Heart right ventricle (tissue), 16 donors: ENCODE measurements around the gene FMNL3. TPM values are rescaled to one million over a fixed set of nuclear protein-coding genes. Genes with fewer than 3 reads are reported as not detected.

Source experiments
- ATAC-seq, 8 donors: fragments of 200-7000 bp; cut with Tn5 transposase; one replicate each; pipeline ENCODE4 v1.9.1; 2020; ENCODE audit warnings: mild to moderate bottlenecking in 8 of 8, moderate library complexity in 8 of 8, moderate number of reproducible peaks in 1 of 8
- DNase-seq, 2 donors: peaks; one replicate each; pipeline ENCODE4 v3.0.0-alpha.2; 2020
- H3K27ac ChIP-seq, 10 donors: fragments of 200-600 bp; sonication (generic) in 2 of 10; one replicate each; pipeline versions ENCODE4 v1.5.0 to v1.8.0; 2020 to 2022; ENCODE audit warnings: mild to moderate bottlenecking in 3 of 10
- H3K27me3 ChIP-seq, 7 donors: fragments of 200-600 bp; one replicate each; pipeline ENCODE4 v1.8.0; 2021 to 2022; ENCODE audit warnings: mild to moderate bottlenecking in 2 of 7
- H3K36me3 ChIP-seq, 9 donors: fragments of 200-600 bp; sonication (generic) in 1 of 9; one replicate each; pipeline versions ENCODE4 v1.5.0 to v1.8.0; 2020 to 2022; ENCODE audit warnings: mild to moderate bottlenecking in 2 of 9
- H3K4me1 ChIP-seq, 9 donors: fragments of 200-600 bp; sonication (generic) in 1 of 9; one replicate each; pipeline versions ENCODE4 v1.5.0 to v1.8.0; 2020 to 2022; ENCODE audit warnings: mild to moderate bottlenecking in 4 of 9
- H3K4me3 ChIP-seq, 10 donors: fragments of 200-600 bp; sonication (generic) in 2 of 10; one replicate each; pipeline versions ENCODE4 v1.5.0 to v1.8.0; 2020 to 2022; ENCODE audit warnings: mild to moderate bottlenecking in 7 of 10, moderate library complexity in 2 of 10
- H3K9me3 ChIP-seq, 11 donors: fragments of 200-600 bp in 10 of 11; sonication (generic) in 2 of 11; one replicate each; pipeline versions ENCODE4 v1.5.0 to v1.8.0; 2013 to 2022; ENCODE audit warnings: mild to moderate bottlenecking in 2 of 11, control low read depth in 1 of 11, moderate library complexity in 1 of 11
- WGBS, 2 donors: extraction: QIAGEN DNeasy Blood & Tissue Kit; methylation state at CpG; one replicate each; pipeline ENCODE4 v1.1.7; 2013; ENCODE audit warnings: inconsistent platforms in 1 of 2; 5-methylcytosine and 5-hydroxymethylcytosine counted together
- intact Hi-C, 10 donors: fragments of 100-400 bp; cut with DNase I; formaldehyde crosslinking; loops; one replicate each; pipeline versions ENCODE4 v1.11.1 to v1.14.2; 2022
- polyA plus RNA-seq, 2 donors: library from polyadenylated mRNA; stranded (reverse); fragments of 200-250 nt; gene quantifications; one replicate each; pipeline ENCODE4 v1.2.3, GENCODE V29; 2013
- total RNA-seq, 10 donors: library from RNA; stranded (reverse); fragmentation: NEBNext Ultra II Directional in 3 of 10; extraction: Animal tissue kit (Norgen Biotek cat#: 25700) in 3 of 10; gene quantifications; one replicate each; pipeline versions ENCODE4 v1.2.1 to v1.2.4, GENCODE V29; 2021 to 2023
- TF ChIP-seq, protein P1 (sequence below), 9 donors: fragments of 200-600 bp; sonication (generic) in 2 of 9; IDR thresholded peaks; one replicate each; pipeline versions ENCODE4 v1.5.0 to v1.8.0; 2021 to 2022; ENCODE audit warnings: antibody characterized with exemption in 9 of 9, mild to moderate bottlenecking in 5 of 9, moderate library complexity in 1 of 9
- donor health status: Arrhythmogenic right ventricular cardiomyopathy.
- donor health status: ischemic (EF 13 %, LVEDD 7.1; RV severe dilation, severe dysfunction).
- donor health status: healthy with polysubstance abuse.
- donor health status: DM: no; HTN: yes; CAD: no.
- donor health status: DM: no; HTN: no; CAD: no.
- donor health status: ischemic (EF 25% LVEDD 6.9; RV normal size, moderate dysfunction).
- donor health status: ischemic (EF 25% LVEDD 5.7; RV mildly dilated, moderate dysfunction).
- donor health status: healthy.
- donor health status: DM: yes; HTN: yes; CAD: no.
- donor health status: Ischemic cardiomyopathy.
- donor health status: ischemic (EF 35%, LVEDD 5.7; RV mildly dilated, moderate dysfunction).
- donor health status: nonischemic (EF 11% LVEDD 7.7; RV severe dilation, severe dysfunction).
- donor health status: DM: yes; HTN: yes; CAD: no.
- donor health status: PGD.
- donor health status: ischemic (EF 29% LVEDD 5.4; RV normal size, mild dysfunction).
- donor health status: nonischemic (EF 23%, LVEDD 6.1; RV moderate dilation, normal function).

Gene FMNL3
- total and polyA plus RNA-seq, 12 donors, result 5.7 to 19.6 (median 11.3) TPM

DNA sequence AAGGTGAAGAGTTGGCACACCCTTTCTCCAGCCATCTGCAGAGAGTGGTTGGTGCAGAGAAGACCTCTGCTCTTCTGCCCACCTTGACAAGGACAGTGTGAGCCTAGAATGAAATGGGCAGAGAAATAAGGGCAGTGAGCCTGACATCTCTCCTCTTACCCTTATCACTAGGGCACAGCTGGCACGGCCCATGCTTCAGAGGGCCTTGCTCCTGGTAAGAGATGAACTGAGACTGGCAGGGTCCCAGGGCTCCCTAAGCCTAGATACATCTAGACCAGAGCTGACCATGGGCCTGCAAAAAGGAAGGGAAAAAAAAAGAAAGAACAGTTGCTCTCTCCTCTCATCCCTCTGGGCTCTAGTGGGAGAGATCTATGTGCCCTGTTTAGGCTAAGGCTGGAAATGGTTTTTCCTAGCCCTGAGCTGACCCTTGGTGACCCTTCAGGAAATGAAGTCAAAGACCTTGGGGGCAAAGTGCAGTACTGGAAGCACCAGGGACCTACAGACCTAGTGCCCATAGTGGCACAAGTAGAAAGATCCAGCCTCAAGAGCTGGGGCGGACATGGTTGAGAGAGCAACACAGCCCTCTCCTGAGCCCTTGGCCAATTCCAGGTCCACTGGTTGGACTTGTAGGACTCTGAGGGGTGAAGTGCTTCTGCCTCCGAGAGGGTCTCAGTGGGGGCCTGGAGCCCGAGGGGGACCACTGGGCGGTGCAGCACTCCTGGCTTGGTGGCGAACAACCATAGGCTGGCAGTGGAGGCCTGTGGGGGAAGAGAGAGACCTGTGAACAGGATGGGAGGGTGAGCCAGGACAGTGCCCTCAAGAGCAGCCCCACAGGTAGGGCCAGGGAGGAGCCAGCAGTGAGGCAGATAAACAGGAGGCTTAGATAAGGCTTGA lies 61.8 kb downstream of the FMNL3 start:
- H3K27me3 ChIP-seq, result no peaks in the 10 kb centered on the region
- no peak for DNase-seq
- ATAC-seq, result peak in 2 of 8 donors; percentile 6
- H3K36me3 ChIP-seq, result peaks cover 0 to 99% (median 47%) of the 10 kb centered on the region in 9 donors
- peaks cover 19 to 66% (median 50%) of the 10 kb centered on the region in 9 donors for H3K4me1 ChIP-seq
- no peak overlapping the region for H3K4me3 ChIP-seq
- 84 to 86% methylated on average over 6 of the region's 6 CpGs for WGBS, 2 donors
- peak overlapping the region in 6 of 10 donors; percentile 40 to 90 (median 77) for H3K27ac ChIP-seq
- TF ChIP-seq, protein P1, sequence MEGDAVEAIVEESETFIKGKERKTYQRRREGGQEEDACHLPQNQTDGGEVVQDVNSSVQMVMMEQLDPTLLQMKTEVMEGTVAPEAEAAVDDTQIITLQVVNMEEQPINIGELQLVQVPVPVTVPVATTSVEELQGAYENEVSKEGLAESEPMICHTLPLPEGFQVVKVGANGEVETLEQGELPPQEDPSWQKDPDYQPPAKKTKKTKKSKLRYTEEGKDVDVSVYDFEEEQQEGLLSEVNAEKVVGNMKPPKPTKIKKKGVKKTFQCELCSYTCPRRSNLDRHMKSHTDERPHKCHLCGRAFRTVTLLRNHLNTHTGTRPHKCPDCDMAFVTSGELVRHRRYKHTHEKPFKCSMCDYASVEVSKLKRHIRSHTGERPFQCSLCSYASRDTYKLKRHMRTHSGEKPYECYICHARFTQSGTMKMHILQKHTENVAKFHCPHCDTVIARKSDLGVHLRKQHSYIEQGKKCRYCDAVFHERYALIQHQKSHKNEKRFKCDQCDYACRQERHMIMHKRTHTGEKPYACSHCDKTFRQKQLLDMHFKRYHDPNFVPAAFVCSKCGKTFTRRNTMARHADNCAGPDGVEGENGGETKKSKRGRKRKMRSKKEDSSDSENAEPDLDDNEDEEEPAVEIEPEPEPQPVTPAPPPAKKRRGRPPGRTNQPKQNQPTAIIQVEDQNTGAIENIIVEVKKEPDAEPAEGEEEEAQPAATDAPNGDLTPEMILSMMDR (IDR thresholded peaks at IDR 0.05), result no peak
- intact Hi-C loops, result loop anchor here in 2 of 10 donors (2.0 to 10.0 kb wide), 3 partner anchors 61 to 189 kb away; partner anchors contain the start of genes FMNL3 (in 1 of the 2) and NCKAP5L (in 1 of the 2)
- no peaks in the 10 kb centered on the region for H3K9me3 ChIP-seq

GRCh38 chr12:49644620-49644994 lies 62.6 kb downstream of the FMNL3 start:
- Histone ChIP-seq H3K27me3 (no peaks in the 10 kb centered on the region), H3K36me3 (peaks cover 0 to 99% (median 39%) of the 10 kb centered on the region in 9 donors), H3K27ac (peak overlapping the region in 6 of 10 donors; percentile 35 to 90 (median 46)), H3K4me3 (no peak overlapping the region), H3K9me3 (no peaks in the 10 kb centered on the region), H3K4me1 (peaks cover 16 to 59% (median 50%) of the 10 kb centered on the region in 9 donors)
- peak; percentile 80 to 88 for DNase-seq
- TF ChIP-seq, protein P1 (IDR thresholded peaks at IDR 0.05), result peak in 8 of 9 donors; percentile 92 to 98 (median 96)
- ATAC-seq, result peak; percentile 71 to 87 (median 82)
- WGBS, 2 donors, result 5 to 6% methylated on average over 2 of the region's 2 CpGs
- intact Hi-C loops, result loop anchor here in 9 of 10 donors (1.0 to 10.0 kb wide), 5 partner anchors 62 to 190 kb away; partner anchors contain the start of genes FMNL3 (in 9 of the 9) and NCKAP5L (in 1 of the 9)

GRCh38 chr12:49643961-49644619 lies 63.1 kb downstream of the FMNL3 start:
- H3K4me1 ChIP-seq, result peaks cover 16 to 54% (median 44%) of the 10 kb centered on the region in 9 donors
- H3K36me3 ChIP-seq, result peaks cover 0 to 98% (median 35%) of the 10 kb centered on the region in 9 donors
- TF ChIP-seq, protein P1 (IDR thresholded peaks at IDR 0.05), result no peak
- ATAC-seq (peak in 7 of 8 donors; percentile 0 to 27 (median 3)), DNase-seq (no peak)
- intact Hi-C loops, result loop anchor here (1.0 to 10.0 kb wide), 6 partner anchors 63 to 191 kb away; partner anchors contain the start of genes FMNL3 (in 9 of the 10) and NCKAP5L (in 1 of the 10)
- 64 to 67% methylated on average over 10 of the region's 10 CpGs for WGBS, 2 donors
- H3K9me3 ChIP-seq, result no peaks in the 10 kb centered on the region
- H3K27ac ChIP-seq, result peak overlapping the region in 4 of 10 donors; percentile 24 to 90 (median 38)
- H3K4me3 ChIP-seq, result no peak overlapping the region
- no peaks in the 10 kb centered on the region for H3K27me3 ChIP-seq

- no peak overlapping the region for H3K27ac ChIP-seq
- intact Hi-C loops, result loop anchor here in 4 of 10 donors (2.0 to 10.0 kb wide), 4 partner anchors 64 to 192 kb away; partner anchors contain the start of genes FMNL3 (in 1 of the 4) and NCKAP5L (in 1 of the 4)
- H3K9me3 ChIP-seq, result no peaks in the 10 kb centered on the region
- H3K4me3 ChIP-seq, result no peak overlapping the region
- TF ChIP-seq, protein P1 (IDR thresholded peaks at IDR 0.05), result no peak
- DNase-seq, result no peak
- ATAC-seq, result no peak
- WGBS, 2 donors, result 92 to 93% methylated on average over 7 of the region's 7 CpGs
- peaks cover 16 to 44% (median 36%) of the 10 kb centered on the region in 9 donors for H3K4me1 ChIP-seq
- H3K27me3 ChIP-seq, result no peaks in the 10 kb centered on the region
- H3K36me3 ChIP-seq, result peaks cover 0 to 94% (median 35%) of the 10 kb centered on the region in 9 donors
Observed at GRCh38 chr12:49643135-49643534, 64.1 kb downstream of the FMNL3 start.
